CD4-positive, alpha-beta T cell (primary cell): Measurements from ENCODE around the gene OR2K2. TPM values are rescaled to one million over a fixed set of nuclear protein-coding genes. Genes with fewer than 3 reads are reported as not detected.
"Not testable (repeated sequence)": the region's sequence is repeated elsewhere in the genome, so short reads cannot be mapped to it uniquely, and the experiment has no call there.

Source experiments
- ATAC-seq: fragments of 200-7000 bp; cut with Tn5 transposase; one replicate; pipeline ENCODE4 v1.10.0; 2022; ENCODE audit warnings: mild to moderate bottlenecking; ENCODE audit not compliant: poor library complexity
- CTCF ChIA-PET: fragments of 350-600 bp; sonication (Branson Sonifier 250); formaldehyde crosslinking; loops from one replicate; lab custom pipeline; 2021; ENCODE audit warnings: antibody characterized with exemption, inconsistent platforms; lab: Charles Lee
- POLR2A ChIA-PET: fragments of 350-600 bp; sonication (Branson Sonifier 250); formaldehyde crosslinking; loops from one replicate; lab custom pipeline; 2021; ENCODE audit warnings: antibody characterized with exemption, inconsistent platforms; lab: Charles Lee
- DNase-seq, 14 experiments: peaks; one replicate each; pipeline ENCODE4 v3.0.0-alpha.2; 2013 to 2020; ENCODE audit warnings: mixed read lengths in 2 of 14
- H3K27ac ChIP-seq, 2 donors: one replicate each; pipeline versions ENCODE4 v1.5.1 to v1.7.0; 2013; ENCODE audit warnings: low read length in 2 of 2, low read depth in 1 of 2, mild to moderate bottlenecking in 1 of 2
- H3K27me3 ChIP-seq, 2 experiments: 1 replicate in 1 of 2; 2 replicates in 1 of 2; pipeline versions ENCODE4 v1.6.1 to v1.7.0; 2013; ENCODE audit warnings: low read length in 2 of 2, control low read depth in 1 of 2, mild to moderate bottlenecking in 1 of 2, moderate library complexity in 1 of 2; ENCODE audit not compliant: insufficient read depth in 2 of 2, control insufficient read depth in 1 of 2
- H3K36me3 ChIP-seq: one replicate; pipeline ENCODE4 v1.6.1; 2013; ENCODE audit warnings: low read length, control low read depth; ENCODE audit not compliant: insufficient read depth
- H3K4me1 ChIP-seq: one replicate; pipeline ENCODE4 v1.6.1; 2013; ENCODE audit warnings: low read length, control low read depth; ENCODE audit not compliant: insufficient read depth
- H3K4me3 ChIP-seq: one replicate; pipeline ENCODE4 v1.5.1; 2013; ENCODE audit warnings: mild to moderate bottlenecking, low read length, moderate library complexity
- H3K9me3 ChIP-seq, 2 experiments: 1 replicate in 1 of 2; 2 replicates in 1 of 2; pipeline versions ENCODE4 v1.6.1 to v1.7.0; 2013; ENCODE audit warnings: low read length in 2 of 2, mild to moderate bottlenecking in 2 of 2, control low read depth in 1 of 2, moderate library complexity in 1 of 2; ENCODE audit not compliant: control insufficient read depth in 1 of 2, insufficient read depth in 1 of 2
- H3K27ac Mint-ChIP-seq: one replicate; pipeline ENCODE4 v1.8.0; 2020; ENCODE audit warnings: mixed read lengths
- H3K27me3 Mint-ChIP-seq: one replicate; pipeline ENCODE4 v1.8.0; 2021; ENCODE audit warnings: mixed read lengths
- H3K36me3 Mint-ChIP-seq: one replicate; pipeline ENCODE4 v1.8.0; 2021; ENCODE audit warnings: low read depth, mixed read lengths
- H3K4me1 Mint-ChIP-seq: one replicate; pipeline ENCODE4 v1.8.0; 2021; ENCODE audit warnings: low read depth, mixed read lengths
- H3K4me3 Mint-ChIP-seq: one replicate; pipeline ENCODE4 v1.8.0; 2020; ENCODE audit warnings: mild to moderate bottlenecking, mixed read lengths
- H3K9me3 Mint-ChIP-seq: one replicate; pipeline ENCODE4 v1.8.0; 2020; ENCODE audit warnings: mixed read lengths
- CTCF ChIP-seq: fragments of 200-600 bp; IDR thresholded peaks from one replicate; pipeline ENCODE4 v1.8.0; 2022; ENCODE audit warnings: antibody characterized with exemption, mild to moderate bottlenecking
- intact Hi-C, 2 experiments: fragments of 100-400 bp; cut with DNase I in 1 of 2; cut with micrococcal nuclease in 1 of 2; formaldehyde crosslinking; loops; one replicate each; pipeline versions ENCODE4 v1.15.1 to v1.9.0; 2023 to 2025; cut with DNase I, micrococcal nuclease
- total RNA-seq, 174 experiments: library from RNA in 2 of 174; stranded (reverse) in 2 of 174; gene quantifications; one replicate each; pipeline ENCODE4 v1.2.3 and lab custom pipeline; 2021 to 2026

Gene OR2K2
- total RNA-seq, 2 experiments from 2014 or later = not detected

GRCh38 chr9:111282845-111283244, 47.2 kb downstream of the OR2K2 start:
- Mint-ChIP-seq H3K4me3 (no peak overlapping the region), H3K4me1 (no peaks in the 10 kb centered on the region), H3K9me3 (no peaks in the 10 kb centered on the region), H3K27ac (no peak overlapping the region), H3K27me3 (peaks cover 21% of the 10 kb centered on the region), H3K36me3 (no peaks in the 10 kb centered on the region)
- DNase-seq (no peak), ATAC-seq (no peak)
- Histone ChIP-seq H3K36me3 (no peaks in the 10 kb centered on the region), H3K4me1 (no peaks in the 10 kb centered on the region), H3K4me3 (no peak overlapping the region), H3K9me3 (peaks cover 0 to 4% of the 10 kb centered on the region in 2 experiments), H3K27ac (no peak overlapping the region), H3K27me3 (peaks cover 0 to 3% of the 10 kb centered on the region in 2 experiments)
- TF ChIP-seq CTCF = no peak
- intact Hi-C loops = no loop called here
- ChIA-PET POLR2A (no interaction called here), CTCF (no interaction called here)

- H3K9me3 Mint-ChIP-seq, H3K9me3 ChIP-seq, H3K4me1 ChIP-seq, H3K36me3 ChIP-seq, H3K4me3 ChIP-seq, H3K27me3 ChIP-seq, H3K27ac Mint-ChIP-seq, intact Hi-C loops, POLR2A ChIA-PET, ATAC-seq, H3K4me3 Mint-ChIP-seq, H3K4me1 Mint-ChIP-seq, H3K27ac ChIP-seq, DNase-seq, H3K36me3 Mint-ChIP-seq, CTCF ChIA-PET: not testable (repeated sequence)
- peaks cover 31% of the 10 kb centered on the region for H3K27me3 Mint-ChIP-seq
These were observed 49.2 kb downstream of the OR2K2 start for GRCh38 chr9:111280795-111281194.

Other genes starting within 250 kb of the OR2K2 start
- 10 to 100 TPM; 36.6 to 37.5 TPM for gene ECPAS, start 154.2 kb upstream of the OR2K2 start, total RNA-seq
- 10 to 100 TPM; 28.5 to 32.9 TPM for gene ZNF483, start 195.0 kb upstream of the OR2K2 start, total RNA-seq